ENCODE results near the gene TRABD2B.

TRABD2B gene

GRCh38 chr1:47843781-47844557, 153.2 kb downstream of the TRABD2B start:
- no peak for DNase-seq

GRCh38 chr1:47843059-47843458, 154.1 kb downstream of the TRABD2B start:
- no peak for DNase-seq

- no peak for DNase-seq
Measured at GRCh38 chr1:47842228-47842919, 154.8 kb downstream of the TRABD2B start.

GRCh38 chr1:47841356-47841755, 155.8 kb downstream of the TRABD2B start:
- no peak for DNase-seq

- DNase-seq = no peak
Measured at GRCh38 chr1:47840393-47841190, 156.6 kb downstream of the TRABD2B start.

GRCh38 chr1:47839433-47839760, 157.8 kb downstream of the TRABD2B start:
- no peak for DNase-seq

- no peak for DNase-seq
Measured at GRCh38 chr1:47838562-47839432, 158.4 kb downstream of the TRABD2B start.

GRCh38 chr1:47837866-47838561, 159.2 kb downstream of the TRABD2B start:
- no peak for DNase-seq

GRCh38 chr1:47837056-47837830, 159.9 kb downstream of the TRABD2B start:
- DNase-seq = no peak

- no peak for DNase-seq
Measured at GRCh38 chr1:47835409-47835808, 161.8 kb downstream of the TRABD2B start.

GRCh38 chr1:47834326-47834725, 162.9 kb downstream of the TRABD2B start:
- DNase-seq = no peak

- no peak for DNase-seq
Measured at GRCh38 chr1:47830641-47831333, 166.4 kb downstream of the TRABD2B start.

GRCh38 chr1:47830021-47830420, 167.2 kb downstream of the TRABD2B start:
- DNase-seq = no peak

- no peak for DNase-seq
Measured at GRCh38 chr1:47828978-47829377, 168.2 kb downstream of the TRABD2B start.

- DNase-seq = no peak
Measured at GRCh38 chr1:47827109-47827508, 170.1 kb downstream of the TRABD2B start.

- no peak for DNase-seq
Measured at GRCh38 chr1:47824716-47825115, 172.5 kb downstream of the TRABD2B start.

GRCh38 chr1:47824297-47824696, 172.9 kb downstream of the TRABD2B start:
- DNase-seq = no peak

GRCh38 chr1:47823040-47823808, 174.0 kb downstream of the TRABD2B start:
- no peak for DNase-seq

GRCh38 chr1:47821760-47822159, 175.4 kb downstream of the TRABD2B start:
- DNase-seq = no peak

GRCh38 chr1:47819574-47819888, 177.7 kb downstream of the TRABD2B start:
- DNase-seq = no peak

Measured in NCI-H226 (cell line).